HepG2 (cell line): Measurements from ENCODE around the gene IL22RA1. TPM values are rescaled to one million over a fixed set of nuclear protein-coding genes. Genes with fewer than 3 reads are reported as not detected.

Source experiments
- ATAC-seq: fragments of 200-7000 bp; cut with Tn5 transposase; 3 replicates; pipeline ENCODE4 v1.9.1; 2020; ENCODE audit warnings: mild to moderate bottlenecking, moderate library complexity
- BruUV-seq: library from RNA; stranded (reverse); fragments of 400-500 nt; replicated peaks from 2 replicates; lab custom pipeline; 2021; lab: Mats Ljungman, UMichigan
- CTCF ChIA-PET: fragments of 300-600 bp; formaldehyde crosslinking; extraction: SDS; loops from one replicate; lab custom pipeline; 2021; ENCODE audit warnings: low total read pairs, inconsistent platforms, low intra/inter-chr PET ratio; lab: Yijun Ruan, JAX
- POLR2A ChIA-PET: fragments of 350-600 bp; sonication (Branson Sonifier 250); formaldehyde crosslinking; loops from one replicate; lab custom pipeline; 2020; ENCODE audit warnings: antibody characterized with exemption, inconsistent platforms; lab: Yijun Ruan, JAX
- DNase-seq: peaks from one replicate; pipeline ENCODE4 v3.0.0-alpha.2; 2015; ENCODE audit warnings: low spot score
- FAIRE-seq: peaks from 3 replicates; lab custom pipeline; 2011; peaks lifted over from hg19 to GRCh38; lab: Jason Lieb, UNC
- H2AFZ ChIP-seq: one replicate; pipeline ENCODE4 v1.6.1; 2011; ENCODE audit warnings: low read length, inconsistent platforms
- H3K27ac ChIP-seq: fragments of 300-600 bp; 3 replicates; pipeline ENCODE4 v1.8.0; 2011; ENCODE audit warnings: mixed run types, mild to moderate bottlenecking, mixed read lengths, low read length, inconsistent platforms; ENCODE audit not compliant: insufficient read depth; ENCODE audit errors: extremely low read length
- H3K27me3 ChIP-seq, 2 experiments: fragments of 200-600 bp in 1 of 2; 2 replicates in 1 of 2; 3 replicates in 1 of 2; pipeline versions ENCODE4 v1.6.0 to v1.8.0; 2011; ENCODE audit warnings: low read length in 2 of 2, mild to moderate bottlenecking in 2 of 2, moderate library complexity in 2 of 2, inconsistent platforms in 1 of 2; ENCODE audit not compliant: insufficient read depth in 2 of 2, control insufficient read depth in 1 of 2
- H3K36me3 ChIP-seq, 2 experiments: fragments of 200-600 bp in 1 of 2; replicated peaks in 1 of 2; 2 replicates in 1 of 2; 3 replicates in 1 of 2; pipeline versions ENCODE4 v1.5.1 to v1.8.0; 2011; ENCODE audit warnings: low read length in 2 of 2, inconsistent platforms in 1 of 2; ENCODE audit not compliant: insufficient read depth in 2 of 2, control insufficient read depth in 1 of 2
- H3K4me1 ChIP-seq: 2 replicates; pipeline ENCODE4 v1.5.1; 2012; ENCODE audit warnings: low read length, inconsistent platforms; ENCODE audit not compliant: insufficient read depth
- H3K4me2 ChIP-seq: 2 replicates; pipeline ENCODE4 v1.6.0; 2011; ENCODE audit warnings: low read depth, low read length, inconsistent platforms
- H3K4me3 ChIP-seq, 3 experiments: fragments of 200-600 bp in 1 of 3; sonication (generic), shearing (Covaris generic) in 1 of 3; replicated peaks in 1 of 3; 2 replicates each; pipeline ENCODE4 v1.5.1; 2011 to 2016; ENCODE audit warnings: low read length in 3 of 3, inconsistent platforms in 2 of 3, low read depth in 2 of 3, mild to moderate bottlenecking in 2 of 3, control low read depth in 1 of 3, mixed read lengths in 1 of 3; ENCODE audit not compliant: insufficient read depth in 1 of 3
- H3K79me2 ChIP-seq: one replicate; pipeline ENCODE4 v1.6.1; 2011; ENCODE audit warnings: low read length, inconsistent platforms; ENCODE audit not compliant: insufficient read depth
- H3K9ac ChIP-seq: 2 replicates; pipeline ENCODE4 v1.6.0; 2011; ENCODE audit warnings: mild to moderate bottlenecking, low read depth, low read length, inconsistent platforms; ENCODE audit not compliant: insufficient read depth
- H3K9me3 ChIP-seq: 2 replicates; pipeline ENCODE4 v1.5.1; 2012; ENCODE audit warnings: mild to moderate bottlenecking, low read length
- H4K20me1 ChIP-seq: 2 replicates; pipeline ENCODE4 v1.6.0; 2011; ENCODE audit warnings: inconsistent platforms, mild to moderate bottlenecking, low read length, moderate library complexity; ENCODE audit not compliant: insufficient read depth
- ARNT2 ChIP-seq: sonication (generic); formaldehyde crosslinking; IDR thresholded peaks from 2 replicates; pipeline ENCODE4 v1.8.0; 2022; ENCODE audit warnings: mild to moderate bottlenecking, low read depth, missing genetic modification reagents, moderate library complexity
- ELF1 ChIP-seq: sonication (generic); formaldehyde crosslinking; IDR thresholded peaks from 2 replicates; pipeline ENCODE4 v1.4.0; 2020; ENCODE audit warnings: missing genetic modification reagents
- KDM4B ChIP-seq: sonication (generic); formaldehyde crosslinking; IDR thresholded peaks from 2 replicates; pipeline ENCODE4 v1.4.0; 2020; ENCODE audit warnings: missing genetic modification reagents
- MAFG ChIP-seq: sonication (generic); formaldehyde crosslinking; IDR thresholded peaks from 2 replicates; pipeline ENCODE4 v1.5.1; 2020; ENCODE audit warnings: mild to moderate bottlenecking, missing genetic modification reagents
- NCOR1 ChIP-seq: fragments of 200-600 bp; sonication (generic); IDR thresholded peaks from 2 replicates; pipeline ENCODE4 v1.7.0; 2017; ENCODE audit warnings: antibody characterized with exemption, low read length, borderline replicate concordance
- PHF20 ChIP-seq: sonication (generic); formaldehyde crosslinking; IDR thresholded peaks from 2 replicates; pipeline ENCODE4 v1.5.0; 2020; ENCODE audit warnings: mild to moderate bottlenecking, missing genetic modification reagents
- RFXAP ChIP-seq: sonication (generic); formaldehyde crosslinking; IDR thresholded peaks from 2 replicates; pipeline ENCODE4 v1.4.0; 2020; ENCODE audit warnings: missing genetic modification reagents, borderline replicate concordance
- SYNCRIP ChIP-seq: fragments of 200-400 bp; formaldehyde crosslinking; IDR thresholded peaks from 2 replicates; pipeline ENCODE4 v1.6.1; 2018; ENCODE audit warnings: mild to moderate bottlenecking, low read depth, low read length; ENCODE audit not compliant: insufficient read depth
- ZNF138 ChIP-seq: sonication (generic); formaldehyde crosslinking; IDR thresholded peaks from 2 replicates; pipeline ENCODE4 v1.5.0; 2020; ENCODE audit warnings: mild to moderate bottlenecking, low read depth, missing genetic modification reagents
- ZNF235 ChIP-seq: sonication (generic); formaldehyde crosslinking; IDR thresholded peaks from 2 replicates; pipeline ENCODE4 v1.8.1; 2023; ENCODE audit warnings: mild to moderate bottlenecking, missing genetic modification reagents, borderline replicate concordance
- ZNF329 ChIP-seq: sonication (generic); formaldehyde crosslinking; IDR thresholded peaks from 2 replicates; pipeline ENCODE4 v1.9.0; 2021; ENCODE audit warnings: low read depth, mild to moderate bottlenecking, missing genetic modification reagents
- ZNF556 ChIP-seq: sonication (generic); formaldehyde crosslinking; IDR thresholded peaks from 2 replicates; pipeline ENCODE4 v1.4.0; 2020; ENCODE audit warnings: mild to moderate bottlenecking, missing genetic modification reagents, borderline replicate concordance
- ZNF567 ChIP-seq: sonication (generic); formaldehyde crosslinking; IDR thresholded peaks from 2 replicates; pipeline ENCODE4 v1.8.1; 2023; ENCODE audit warnings: mild to moderate bottlenecking, missing genetic modification reagents, borderline replicate concordance
- ZSCAN29 ChIP-seq: sonication (generic); formaldehyde crosslinking; conservative IDR thresholded peaks from 2 replicates; pipeline ENCODE4 v1.4.0; 2020; ENCODE audit warnings: mild to moderate bottlenecking, missing genetic modification reagents
- WGBS: methylation state at CpG from one replicate; pipeline ENCODE4 v1.1.6; 2017; ENCODE audit warnings: low lambda C conversion rate; 5-methylcytosine and 5-hydroxymethylcytosine counted together
- in situ Hi-C: cut with HindIII; loops from 2 replicates; pipeline ENCODE4 v1.10.0; 2017; ENCODE audit warnings: low pct_unique_long_range_greater_than_20kb; ENCODE audit not compliant: extremely low pct_ligation_motif_present
- intact Hi-C: fragments of 100-400 bp; cut with micrococcal nuclease; formaldehyde crosslinking; loops from one replicate; pipeline ENCODE4 v1.10.0; 2022; ENCODE audit not compliant: unreplicated experiment
- polyA plus RNA-seq, 8 experiments: library from polyadenylated mRNA; depleted of rRNA in 3 of 8; stranded (reverse) in 7 of 8; unstranded in 1 of 8; fragments of >200 nt; fragmentation: Illumina TruSeq in 4 of 8; extraction: Trizol in 4 of 8; gene quantifications; 2 replicates each; pipeline versions ENCODE4 v1.2.1 to v1.2.3, GENCODE V29; 2011 to 2016; ENCODE audit warnings: low read depth in 4 of 8, missing spikeins in 1 of 8, mixed read lengths in 1 of 8; ENCODE audit not compliant: insufficient read depth in 1 of 8
- total RNA-seq, 5 experiments: library from RNA; depleted of rRNA; stranded (reverse); fragments of >200 nt; fragmentation: Illumina TruSeq; extraction: Trizol; gene quantifications; 2 replicates each; pipeline ENCODE4 v1.2.3, GENCODE V29; 2016; ENCODE audit warnings: low read depth in 1 of 5

IL22RA1 gene
- total and polyA plus RNA-seq, 2 of the 13 experiments (the other 11 are each of a cell fraction or from before 2014, with no cell fraction given), result 4.4 to 10.2 TPM

DNA sequence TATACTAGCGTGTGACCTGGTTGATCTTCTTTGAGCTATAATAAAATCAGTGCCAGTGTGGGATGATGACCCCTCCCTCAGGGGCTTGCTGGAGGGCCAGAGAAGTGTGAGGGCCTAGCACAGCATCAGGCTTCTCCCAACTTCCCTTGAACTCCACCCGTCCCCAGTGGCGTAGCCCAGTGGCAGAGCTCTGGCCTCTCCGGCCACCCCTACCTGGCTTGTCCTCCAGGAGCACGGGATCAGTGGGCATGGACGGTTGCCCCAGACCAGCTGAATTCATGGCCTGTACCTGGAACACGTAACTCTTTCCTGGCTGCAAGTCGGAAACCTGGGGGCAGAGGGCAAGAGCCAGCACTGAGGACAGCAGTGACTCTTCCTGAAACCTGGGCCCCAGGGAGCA lies 67.0 kb downstream of the IL22RA1 start:
- no peak overlapping the region for H3K9ac ChIP-seq
- FAIRE-seq (no peak), DNase-seq (no peak), ATAC-seq (no peak)
- no peaks in the 10 kb centered on the region for H4K20me1 ChIP-seq
- ChIA-PET CTCF (no interaction called here), POLR2A (no interaction called here)
- H3K9me3 ChIP-seq, result no peaks in the 10 kb centered on the region
- TF ChIP-seq SYNCRIP, result no peak
- no peak for TF ChIP-seq ZSCAN29
- no peak for TF ChIP-seq MAFG (CRISPR knock-in tag)
- no peak for TF ChIP-seq ELF1 (CRISPR knock-in tag)
- no peak for TF ChIP-seq RFXAP (CRISPR knock-in tag)
- TF ChIP-seq ZNF329 (CRISPR knock-in tag), result no peak
- TF ChIP-seq NCOR1, result no peak
- no peak for TF ChIP-seq ZNF556
- TF ChIP-seq PHF20 (CRISPR knock-in tag), result no peak
- no peak for TF ChIP-seq ZNF567 (CRISPR knock-in tag)
- TF ChIP-seq KDM4B, result no peak
- no peak for TF ChIP-seq ARNT2
- TF ChIP-seq ZNF235, result no peak
- no peak for TF ChIP-seq ZNF138
- no peak overlapping the region for H3K4me2 ChIP-seq
- H3K4me1 ChIP-seq, result no peaks in the 10 kb centered on the region
- 100% methylated on average over 5 of the region's 8 CpGs for WGBS
- in situ Hi-C loops, result loop anchor here (10.0 kb wide), 1 partner anchor 319 kb away; no protein-coding TSS in a partner anchor
- no TSS peak for BruUV-seq
- intact Hi-C loops, result no loop called here
- no peaks in the 10 kb centered on the region for H3K27me3 ChIP-seq
- no peak overlapping the region for H2AFZ ChIP-seq
- no peak overlapping the region for H3K4me3 ChIP-seq
- no peak overlapping the region for H3K27ac ChIP-seq
- peaks cover 3 to 5% of the 10 kb centered on the region in 2 experiments; a peak in 4 of 5 replicates for H3K36me3 ChIP-seq
- no peaks in the 10 kb centered on the region for H3K79me2 ChIP-seq
